Mesendoderm (in vitro differentiated cells): Measurements from ENCODE around the gene ARF3.

Source experiments
- DNase-seq: peaks from one replicate; pipeline ENCODE4 v3.0.0; 2013
- H2AK5ac ChIP-seq: 2 replicates; pipeline ENCODE4 v1.6.1; 2013; ENCODE audit warnings: low read length, inconsistent platforms
- H2BK120ac ChIP-seq: 2 replicates; pipeline ENCODE4 v1.6.1; 2013; ENCODE audit warnings: low read depth, mild to moderate bottlenecking, low read length, moderate library complexity, mixed read lengths
- H2BK15ac ChIP-seq: replicated peaks from 2 replicates; pipeline ENCODE4 v1.6.1; 2013; ENCODE audit warnings: low read depth, mild to moderate bottlenecking, moderate library complexity
- H2BK5ac ChIP-seq: 2 replicates; pipeline ENCODE4 v1.6.1; 2013; ENCODE audit warnings: low read length, inconsistent platforms
- H3K18ac ChIP-seq: 2 replicates; pipeline ENCODE4 v1.6.1; 2013; ENCODE audit warnings: mild to moderate bottlenecking, low read length, mixed read lengths
- H3K23ac ChIP-seq: one replicate; pipeline ENCODE4 v1.6.1; 2013; ENCODE audit warnings: low read length
- H3K27ac ChIP-seq: 2 replicates; pipeline ENCODE4 v1.5.1; 2013; ENCODE audit warnings: low read depth, mild to moderate bottlenecking, inconsistent platforms, low read length, moderate library complexity
- H3K27me3 ChIP-seq: 2 replicates; pipeline ENCODE4 v1.6.1; 2013; ENCODE audit warnings: low read length, control low read depth, mild to moderate bottlenecking, inconsistent platforms; ENCODE audit not compliant: insufficient read depth, poor library complexity
- H3K36me3 ChIP-seq: 2 replicates; pipeline ENCODE4 v1.6.1; 2013; ENCODE audit warnings: low read length, inconsistent platforms; ENCODE audit not compliant: control insufficient read depth, insufficient read depth
- H3K4ac ChIP-seq: one replicate; pipeline ENCODE4 v1.6.1; 2013; ENCODE audit warnings: low read depth, mild to moderate bottlenecking, low read length, moderate library complexity
- H3K4me1 ChIP-seq: 2 replicates; pipeline ENCODE4 v1.6.1; 2013; ENCODE audit warnings: low read depth, low read length, inconsistent platforms; ENCODE audit not compliant: control insufficient read depth
- H3K4me2 ChIP-seq: 2 replicates; pipeline ENCODE4 v1.6.1; 2013; ENCODE audit warnings: low read length
- H3K4me3 ChIP-seq: 2 replicates; pipeline ENCODE4 v1.5.1; 2013; ENCODE audit warnings: mild to moderate bottlenecking, low read length
- H3K56ac ChIP-seq: one replicate; pipeline ENCODE4 v1.6.1; 2013; ENCODE audit warnings: low read length
- H3K79me1 ChIP-seq: 2 replicates; pipeline ENCODE4 v1.6.1; 2013; ENCODE audit warnings: low read length, inconsistent platforms
- H3K79me2 ChIP-seq: 2 replicates; pipeline ENCODE4 v1.6.1; 2013; ENCODE audit warnings: mild to moderate bottlenecking, low read length; ENCODE audit not compliant: control insufficient read depth, insufficient read depth
- H3K9ac ChIP-seq: 2 replicates; pipeline ENCODE4 v1.6.1; 2013; ENCODE audit warnings: low read length, inconsistent platforms
- H4K5ac ChIP-seq: one replicate; pipeline ENCODE4 v1.6.1; 2013; ENCODE audit warnings: low read length
- H4K8ac ChIP-seq: one replicate; pipeline ENCODE4 v1.6.1; 2013; ENCODE audit warnings: low read depth, mild to moderate bottlenecking, control low read depth, low read length, moderate library complexity
- WGBS: extraction: QIAGEN DNeasy Blood & Tissue Kit; methylation state at CpG from one replicate; pipeline ENCODE4 v1.1.7; 2013; ENCODE audit warnings: low lambda C conversion rate, missing lambda C conversion rate; ENCODE audit not compliant: insufficient coverage; ENCODE audit errors: extremely low coverage; 5-methylcytosine and 5-hydroxymethylcytosine counted together

The ARF3 gene

DNA sequence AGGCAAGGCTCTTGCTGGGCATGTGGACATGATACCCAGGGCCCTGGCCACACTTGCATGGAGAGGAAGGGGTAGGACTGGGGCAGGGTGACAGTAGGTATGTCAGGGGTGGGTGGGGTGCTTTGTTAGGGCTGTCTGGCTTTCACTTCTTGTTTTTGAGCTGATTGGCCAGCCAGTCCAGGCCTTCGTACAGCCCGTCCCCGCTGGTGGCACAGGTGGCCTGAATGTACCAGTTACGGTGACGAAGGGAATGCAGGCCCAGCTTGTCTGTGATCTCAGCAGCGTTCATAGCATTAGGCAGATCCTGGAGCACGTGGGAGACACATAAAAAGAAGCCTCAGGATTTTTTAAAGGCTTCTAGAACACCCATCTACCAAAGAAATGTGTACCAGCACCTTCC lies 18.5 kb downstream of the ARF3 start:
- WGBS, result no CpG with 5 or more reads among the region's 7 CpGs
- H2BK15ac ChIP-seq, result no peak overlapping the region
- H4K8ac ChIP-seq, result no peak overlapping the region
- no peak overlapping the region for H3K9ac ChIP-seq
- DNase-seq, result no peak
- no peaks in the 10 kb centered on the region for H3K27me3 ChIP-seq
- no peak overlapping the region for H3K18ac ChIP-seq
- peaks cover 11% of the 10 kb centered on the region for H3K79me1 ChIP-seq
- no peak overlapping the region for H2BK5ac ChIP-seq
- peaks cover 11% of the 10 kb centered on the region for H3K79me2 ChIP-seq
- no peak overlapping the region for H3K4me2 ChIP-seq
- H3K56ac ChIP-seq, result no peak overlapping the region
- no peak overlapping the region for H2BK120ac ChIP-seq
- no peak overlapping the region for H3K4ac ChIP-seq
- H4K5ac ChIP-seq, result no peak overlapping the region
- H2AK5ac ChIP-seq, result no peak overlapping the region
- H3K23ac ChIP-seq, result no peak overlapping the region
- H3K36me3 ChIP-seq, result peaks cover 25% of the 10 kb centered on the region
- no peak overlapping the region for H3K4me3 ChIP-seq
- H3K4me1 ChIP-seq, result no peaks in the 10 kb centered on the region
- H3K27ac ChIP-seq, result no peak overlapping the region

DNA sequence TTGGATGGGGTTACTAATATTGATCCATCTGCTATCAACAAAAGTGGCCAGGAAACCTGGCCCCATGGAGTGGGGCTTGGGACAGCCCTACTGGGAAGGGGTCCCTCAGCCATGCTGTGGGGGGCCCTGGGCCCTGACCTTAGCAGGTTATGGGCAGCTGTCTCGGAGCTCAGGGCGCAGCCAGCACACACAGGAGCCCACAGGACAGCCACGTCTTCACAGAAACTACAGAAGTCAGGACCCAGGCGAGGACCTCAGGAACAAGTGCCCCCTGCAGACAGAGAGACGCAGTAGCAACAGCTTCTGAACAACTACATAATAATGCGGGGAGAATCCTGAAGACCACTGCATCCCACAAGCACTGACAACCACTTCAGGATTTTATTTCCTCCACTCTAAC lies 20.1 kb downstream of the ARF3 start:
- Histone ChIP-seq H3K23ac (no peak overlapping the region), H3K56ac (no peak overlapping the region), H3K79me1 (peaks cover 6% of the 10 kb centered on the region), H4K5ac (no peak overlapping the region), H3K4me1 (no peaks in the 10 kb centered on the region), H3K4ac (no peak overlapping the region), H3K4me3 (no peak overlapping the region), H4K8ac (no peak overlapping the region), H3K79me2 (peaks cover 5% of the 10 kb centered on the region), H3K4me2 (no peak overlapping the region), H3K9ac (no peak overlapping the region), H3K27me3 (no peaks in the 10 kb centered on the region), H2BK15ac (no peak overlapping the region), H3K27ac (no peak overlapping the region), H3K36me3 (peaks cover 31% of the 10 kb centered on the region), H2AK5ac (no peak overlapping the region), H2BK120ac (no peak overlapping the region), H2BK5ac (no peak overlapping the region), H3K18ac (no peak overlapping the region)
- DNase-seq, result peak; percentile 65
- WGBS, result no CpG with 5 or more reads among the region's 6 CpGs

DNA sequence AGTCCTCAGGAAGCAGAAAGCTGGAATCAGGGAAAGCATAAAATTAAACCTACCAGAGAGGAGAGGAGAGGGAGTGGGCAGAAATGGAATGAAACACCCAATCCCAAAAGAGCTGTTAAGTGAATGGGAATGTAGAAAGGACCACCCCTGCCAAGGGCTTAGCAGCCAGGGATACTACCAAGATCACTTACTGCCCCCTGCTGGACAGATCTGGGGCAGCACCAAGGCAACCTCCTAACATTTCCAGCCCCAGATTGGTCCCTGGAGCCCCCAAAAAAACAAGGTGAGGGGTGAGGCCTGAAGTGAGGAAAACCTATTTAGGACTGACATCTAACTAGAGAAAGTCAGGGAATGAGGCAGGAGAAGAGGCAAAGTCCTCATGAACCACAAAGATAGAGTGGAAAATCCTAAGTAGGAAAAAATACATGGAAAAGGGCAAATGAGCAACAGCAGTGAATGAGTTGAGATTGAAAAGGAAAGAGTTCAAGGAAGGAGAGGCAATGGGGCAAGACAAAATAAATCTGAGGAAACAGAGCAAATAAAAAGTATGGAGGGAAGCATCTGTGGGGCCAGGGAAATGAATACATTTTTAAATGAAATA lies 20.8 kb downstream of the ARF3 start:
- Histone ChIP-seq H3K4me3 (no peak overlapping the region), H3K79me1 (peaks cover 3% of the 10 kb centered on the region), H3K27me3 (no peaks in the 10 kb centered on the region), H3K4me1 (no peaks in the 10 kb centered on the region), H3K56ac (no peak overlapping the region), H2AK5ac (no peak overlapping the region), H2BK5ac (no peak overlapping the region), H3K23ac (no peak overlapping the region), H3K79me2 (peaks cover 2% of the 10 kb centered on the region), H3K27ac (no peak overlapping the region), H3K4ac (no peak overlapping the region), H2BK120ac (no peak overlapping the region), H2BK15ac (no peak overlapping the region), H3K4me2 (no peak overlapping the region), H3K18ac (no peak overlapping the region), H4K8ac (no peak overlapping the region), H4K5ac (no peak overlapping the region), H3K9ac (no peak overlapping the region), H3K36me3 (peaks cover 31% of the 10 kb centered on the region)
- DNase-seq, result peak; percentile 85

DNA sequence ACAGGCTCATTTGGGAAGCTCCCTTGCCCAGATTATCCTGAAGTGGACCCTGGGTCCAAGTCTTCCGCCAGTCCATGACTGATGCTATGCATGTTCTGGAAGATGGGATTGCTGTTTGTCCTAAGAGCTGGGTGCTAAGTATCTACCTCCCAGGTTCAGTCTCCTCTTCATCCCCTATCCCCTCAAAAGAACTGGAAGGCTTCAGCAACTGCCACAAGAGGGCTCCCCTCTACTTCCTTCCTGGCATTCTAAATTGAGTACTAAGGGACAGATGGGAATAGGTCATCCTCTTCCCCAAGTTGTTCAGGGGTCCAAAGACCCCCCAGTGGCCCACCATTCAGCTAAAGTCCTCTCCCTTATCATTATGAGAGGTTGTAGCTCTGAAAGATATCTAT lies 23.0 kb downstream of the ARF3 start:
- Histone ChIP-seq H3K56ac (no peak overlapping the region), H4K8ac (no peak overlapping the region), H3K4me2 (no peak overlapping the region), H3K79me1 (peaks cover 3% of the 10 kb centered on the region), H2BK120ac (no peak overlapping the region), H3K23ac (no peak overlapping the region), H3K27ac (no peak overlapping the region), H3K79me2 (peaks cover 2% of the 10 kb centered on the region), H2BK15ac (no peak overlapping the region), H3K9ac (no peak overlapping the region), H4K5ac (no peak overlapping the region), H3K4ac (no peak overlapping the region), H3K4me3 (no peak overlapping the region), H3K18ac (no peak overlapping the region), H3K36me3 (peaks cover 24% of the 10 kb centered on the region), H3K27me3 (no peaks in the 10 kb centered on the region), H2BK5ac (no peak overlapping the region), H3K4me1 (no peaks in the 10 kb centered on the region), H2AK5ac (no peak overlapping the region)
- peak; percentile 34 for DNase-seq
- no CpG with 5 or more reads among the region's 1 CpG for WGBS

DNA sequence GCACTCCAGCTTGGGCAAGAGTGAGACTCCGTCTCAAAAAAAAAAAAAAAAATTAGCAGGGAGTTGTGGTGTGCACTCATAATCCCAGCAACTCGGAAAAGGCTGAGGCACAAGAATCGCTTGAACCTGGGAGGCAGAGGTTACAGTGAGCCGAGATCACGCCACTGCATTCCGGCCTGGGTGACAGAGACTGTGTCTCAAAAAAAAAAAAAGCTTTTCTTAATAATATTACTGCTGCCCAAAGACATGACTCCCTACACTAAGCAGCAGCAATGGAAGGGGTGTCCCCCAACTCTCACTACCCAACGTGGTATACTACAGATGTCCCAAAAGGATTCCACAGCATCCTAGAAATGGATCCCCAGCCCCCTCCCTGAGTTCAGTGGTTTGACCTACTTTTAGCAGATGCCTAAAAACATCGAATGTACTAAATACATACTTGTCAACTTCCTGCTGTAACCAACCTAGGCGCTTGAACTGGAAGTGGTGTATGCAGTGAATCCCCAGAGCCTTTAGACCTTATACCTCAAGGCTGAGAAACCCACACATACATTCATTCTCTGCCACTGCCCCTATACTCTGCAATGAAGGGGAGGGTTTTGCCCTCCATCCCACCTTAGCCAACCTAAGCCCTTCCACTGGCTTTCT lies 23.5 kb downstream of the ARF3 start:
- no peak overlapping the region for H2AK5ac ChIP-seq
- H3K23ac ChIP-seq, result no peak overlapping the region
- H3K79me1 ChIP-seq, result peaks cover 3% of the 10 kb centered on the region
- no peak overlapping the region for H2BK15ac ChIP-seq
- H3K56ac ChIP-seq, result no peak overlapping the region
- H3K9ac ChIP-seq, result no peak overlapping the region
- H3K27me3 ChIP-seq, result no peaks in the 10 kb centered on the region
- no peak overlapping the region for H3K4ac ChIP-seq
- no peak overlapping the region for H3K4me2 ChIP-seq
- H3K4me3 ChIP-seq, result no peak overlapping the region
- DNase-seq, result no peak
- no CpG with 5 or more reads among the region's 9 CpGs for WGBS
- H3K36me3 ChIP-seq, result peaks cover 25% of the 10 kb centered on the region
- H2BK120ac ChIP-seq, result no peak overlapping the region
- H3K4me1 ChIP-seq, result no peaks in the 10 kb centered on the region
- H3K79me2 ChIP-seq, result peaks cover 2% of the 10 kb centered on the region
- H3K18ac ChIP-seq, result no peak overlapping the region
- H3K27ac ChIP-seq, result no peak overlapping the region
- no peak overlapping the region for H4K5ac ChIP-seq
- no peak overlapping the region for H2BK5ac ChIP-seq
- H4K8ac ChIP-seq, result no peak overlapping the region

DNA sequence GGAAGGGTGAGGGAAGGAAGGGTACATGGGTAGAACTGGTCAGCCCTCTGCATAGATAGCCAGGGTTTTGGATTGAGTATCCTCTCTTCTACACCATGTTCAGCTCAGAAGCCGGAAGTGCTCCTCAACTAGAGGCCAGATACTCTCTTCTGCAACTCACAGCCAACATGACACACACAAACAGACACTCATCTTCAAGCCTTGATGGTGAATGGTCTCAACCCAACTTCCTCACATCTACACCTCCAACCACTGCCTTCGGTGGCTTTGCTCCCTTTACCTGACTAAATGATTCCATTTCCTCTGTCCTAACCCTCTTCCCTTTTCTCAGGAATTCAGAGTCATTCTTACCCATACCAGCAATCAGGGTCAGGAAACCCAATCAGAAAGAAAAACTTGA lies 24.4 kb downstream of the ARF3 start:
- H2BK5ac ChIP-seq, result no peak overlapping the region
- H3K27ac ChIP-seq, result no peak overlapping the region
- no peak overlapping the region for H3K9ac ChIP-seq
- H3K4ac ChIP-seq, result no peak overlapping the region
- H3K79me2 ChIP-seq, result peaks cover 2% of the 10 kb centered on the region
- H3K4me1 ChIP-seq, result no peaks in the 10 kb centered on the region
- no peaks in the 10 kb centered on the region for H3K27me3 ChIP-seq
- H3K18ac ChIP-seq, result no peak overlapping the region
- no peak overlapping the region for H2BK120ac ChIP-seq
- H2BK15ac ChIP-seq, result no peak overlapping the region
- H3K4me2 ChIP-seq, result no peak overlapping the region
- no peak overlapping the region for H3K23ac ChIP-seq
- no peak overlapping the region for H3K56ac ChIP-seq
- no peak for DNase-seq
- no peak overlapping the region for H4K5ac ChIP-seq
- no CpG with 5 or more reads among the region's 2 CpGs for WGBS
- H3K36me3 ChIP-seq, result peaks cover 23% of the 10 kb centered on the region
- no peak overlapping the region for H3K4me3 ChIP-seq
- H4K8ac ChIP-seq, result no peak overlapping the region
- H3K79me1 ChIP-seq, result peaks cover 3% of the 10 kb centered on the region
- no peak overlapping the region for H2AK5ac ChIP-seq
